IPS-NIHi7 (cell line): ENCODE measurements around the gene SPATA31C2.
"Not testable (repeated sequence)": the region's sequence is repeated elsewhere in the genome, so short reads cannot be mapped to it uniquely, and the experiment has no call there.

Source experiments
- DNase-seq: peaks from one replicate; pipeline ENCODE4 v3.0.0; 2012; ENCODE audit warnings: mixed read lengths; ENCODE audit errors: extremely low spot score

Gene SPATA31C2

DNA sequence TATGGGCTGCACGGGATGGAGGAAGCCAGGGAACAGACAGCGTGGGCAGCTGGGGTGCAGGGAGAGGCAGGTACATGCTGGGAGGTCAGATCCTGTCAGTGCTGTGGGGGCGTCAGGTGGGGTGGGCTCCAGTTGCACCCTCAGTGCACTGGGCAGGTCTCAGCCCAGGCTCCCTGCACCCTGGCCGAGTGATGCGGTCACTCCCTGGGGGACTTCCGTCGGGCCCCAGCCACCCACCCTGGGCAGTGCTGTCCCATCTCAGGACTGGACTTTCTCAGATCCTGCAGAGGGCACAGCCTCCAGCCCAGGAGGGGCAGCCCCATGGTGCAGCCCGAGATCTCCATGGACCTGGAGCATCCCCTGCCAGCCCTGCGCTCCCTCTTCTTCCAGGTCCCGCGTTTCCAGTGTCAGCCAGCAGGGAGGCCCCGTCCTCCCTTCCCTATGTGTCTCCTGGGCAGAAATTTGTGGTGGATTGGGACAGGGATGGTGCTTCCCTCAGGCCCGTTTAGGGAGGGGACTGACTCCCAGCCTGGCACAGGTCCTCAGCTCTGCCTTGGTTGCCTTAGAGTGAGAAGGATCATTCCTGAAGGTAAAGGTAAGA, 10.5 kb downstream of the SPATA31C2 start:
- not testable (repeated sequence) for DNase-seq

DNA sequence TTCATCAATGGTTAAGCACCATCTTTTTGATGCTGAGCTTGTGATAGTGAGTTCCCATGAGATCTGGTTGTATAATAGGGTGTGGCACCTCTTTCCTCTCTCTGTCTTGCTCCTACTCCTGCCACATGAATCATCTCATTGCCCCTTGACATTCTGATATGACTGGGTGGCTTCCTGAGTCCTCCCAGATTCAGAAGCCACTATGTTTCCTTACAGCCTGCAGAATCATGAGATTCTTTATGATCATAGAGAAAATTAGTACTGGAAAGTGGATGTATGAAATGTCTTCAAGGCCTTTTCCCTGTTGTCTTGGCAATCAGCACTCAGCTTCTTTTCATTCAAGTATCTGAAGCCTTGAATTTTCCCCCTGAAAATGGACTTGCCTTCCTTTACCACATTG, 14.9 kb downstream of the SPATA31C2 start:
- DNase-seq = not testable (repeated sequence)

DNA sequence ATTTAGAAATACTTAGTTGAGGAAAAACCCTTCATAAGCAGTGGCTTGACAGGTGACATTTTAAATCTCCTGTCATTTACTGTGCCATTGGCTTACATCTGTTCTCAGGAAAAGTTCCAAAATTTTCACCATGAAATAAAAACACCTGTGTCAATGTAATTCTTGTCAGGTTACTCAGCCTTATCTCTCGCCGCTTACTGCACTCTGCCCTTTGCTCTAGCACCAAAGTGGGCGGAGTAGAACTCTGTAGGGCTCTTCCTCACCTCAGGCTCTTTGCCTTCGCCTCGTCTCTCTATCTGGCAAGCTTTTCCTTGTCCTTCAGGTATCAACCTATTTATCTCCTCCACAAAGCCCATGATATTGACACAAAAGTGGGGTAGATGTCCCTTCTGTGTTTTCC, 20.2 kb downstream of the SPATA31C2 start:
- not testable (repeated sequence) for DNase-seq

DNA sequence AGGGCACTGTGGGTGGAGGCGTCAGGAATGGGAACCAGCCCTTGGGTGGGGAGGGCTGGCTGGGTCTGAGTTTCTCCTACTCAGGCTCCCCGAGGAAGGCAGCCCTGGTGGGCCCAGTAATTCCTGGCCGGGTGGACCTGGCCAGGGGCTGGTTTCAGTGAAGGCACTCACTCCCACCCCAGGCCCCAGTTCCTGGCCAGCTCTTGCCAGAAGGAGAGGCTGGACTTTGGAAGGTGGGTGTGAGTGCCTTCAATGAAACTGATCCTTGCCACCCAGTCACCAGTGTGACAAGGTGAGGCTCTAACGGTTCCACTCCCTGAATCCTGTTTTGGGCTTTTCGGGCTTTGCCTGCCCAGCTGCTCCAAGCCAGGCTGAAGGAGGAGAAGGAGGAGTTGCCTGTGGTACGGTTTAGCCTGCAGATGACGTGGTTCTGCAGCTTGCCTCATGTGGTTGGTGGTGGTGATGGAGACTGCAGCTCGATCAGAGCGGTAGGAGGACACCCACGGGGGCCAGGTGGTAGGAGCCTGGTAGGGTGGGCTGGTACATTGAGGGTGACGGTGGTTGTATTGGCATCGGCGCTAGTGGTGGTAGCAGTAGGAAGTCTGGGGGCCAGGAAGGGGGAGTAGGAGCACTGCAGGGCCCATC, 23.2 kb downstream of the SPATA31C2 start:
- not testable (repeated sequence) for DNase-seq

DNA sequence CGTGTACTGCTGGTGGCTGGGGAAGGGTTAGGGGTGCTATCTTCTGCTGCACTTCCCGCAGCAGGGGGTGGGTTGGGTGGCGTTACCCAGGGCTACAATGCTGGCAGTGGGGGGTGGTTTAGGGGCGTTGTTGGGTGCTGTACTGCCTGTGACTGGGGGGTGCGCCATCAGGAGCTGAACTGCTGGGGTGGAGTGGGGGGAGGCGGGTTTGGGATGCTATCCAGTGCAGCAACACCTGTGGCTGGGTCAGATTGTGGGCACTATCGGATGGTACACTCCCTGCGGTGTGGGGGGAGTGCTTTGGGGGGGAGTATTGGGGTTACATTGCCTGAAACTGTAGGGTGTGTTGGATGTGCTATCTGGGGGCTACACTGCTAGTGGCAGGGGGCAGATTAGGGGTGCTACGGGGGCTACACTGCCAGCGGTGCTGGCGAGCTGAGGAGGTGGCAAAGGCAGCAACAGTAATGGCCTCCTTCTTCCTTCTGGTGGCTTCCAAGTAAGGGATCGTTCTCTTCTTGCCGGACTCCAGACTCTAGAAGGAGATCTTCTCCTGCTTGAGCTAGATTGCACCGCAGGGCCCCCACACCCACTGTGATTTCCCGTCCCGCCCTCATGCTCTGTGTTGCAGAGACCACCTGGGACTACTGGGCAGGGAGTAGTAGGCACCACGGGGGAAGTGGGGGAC, 23.9 kb downstream of the SPATA31C2 start:
- not testable (repeated sequence) for DNase-seq

DNA sequence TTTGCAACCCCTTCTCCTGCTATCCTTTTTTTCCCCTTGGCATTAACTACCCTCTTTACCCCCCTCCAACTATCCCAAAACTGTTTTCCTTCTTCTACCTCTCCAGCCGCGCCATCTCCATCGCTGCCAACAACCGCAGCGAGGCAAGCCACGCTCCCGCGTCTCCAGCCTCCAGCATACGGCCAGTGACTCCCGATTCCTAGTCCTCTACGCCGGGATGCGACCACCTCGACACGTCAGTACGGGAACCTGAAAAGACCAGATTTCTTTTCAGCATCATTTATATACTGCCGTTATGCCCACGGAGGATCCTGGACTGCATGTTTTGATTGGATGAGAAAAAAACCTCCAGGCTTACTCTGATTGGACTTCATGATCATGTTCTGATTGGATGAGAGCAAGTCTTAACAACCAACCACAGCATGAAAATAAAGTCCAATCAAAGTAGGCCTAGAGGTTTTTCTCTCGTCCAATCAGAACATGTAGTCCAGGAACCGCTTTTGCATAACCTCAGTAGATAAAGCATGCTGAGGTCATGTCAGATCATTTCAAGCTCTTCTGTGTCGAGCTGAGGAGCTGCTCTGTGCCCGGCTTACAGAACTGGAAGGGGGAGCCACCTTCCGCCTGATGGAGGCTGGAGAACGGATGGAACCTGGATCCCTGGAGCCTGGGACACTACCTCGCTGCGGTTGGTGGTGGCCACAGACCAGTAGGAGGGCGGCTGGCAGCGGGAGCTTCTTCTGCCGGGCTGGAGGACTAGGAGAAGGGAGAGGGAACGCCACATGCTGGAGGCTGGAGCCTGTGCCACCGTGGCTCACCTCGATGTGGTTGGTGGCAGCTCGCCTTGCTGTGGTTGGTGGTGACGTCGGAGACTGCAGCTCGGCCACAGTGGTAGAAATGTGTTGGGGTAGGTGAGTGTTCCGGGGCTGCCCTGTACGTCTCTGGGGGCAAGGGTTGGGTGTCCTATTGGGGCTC, 24.8 kb downstream of the SPATA31C2 start:
- not testable (repeated sequence) for DNase-seq

DNA sequence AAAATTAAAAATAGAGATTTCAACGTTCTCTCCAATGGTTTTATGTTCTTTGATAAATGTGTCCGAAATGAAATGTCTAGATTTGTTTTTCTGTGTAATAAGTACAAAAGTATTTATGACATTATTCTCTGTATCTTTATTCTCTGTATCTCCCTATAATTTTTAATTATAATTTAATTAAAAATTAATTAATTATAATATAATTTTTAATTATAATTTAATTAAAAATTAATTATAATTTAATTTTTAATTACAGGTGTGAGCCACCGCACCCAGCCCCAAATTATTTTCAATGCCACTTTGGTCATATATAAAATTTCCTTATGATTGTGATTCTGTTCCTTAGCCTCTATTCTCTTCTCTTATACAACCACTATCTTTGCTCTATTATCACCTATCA, 28.2 kb downstream of the SPATA31C2 start:
- no peak for DNase-seq

DNA sequence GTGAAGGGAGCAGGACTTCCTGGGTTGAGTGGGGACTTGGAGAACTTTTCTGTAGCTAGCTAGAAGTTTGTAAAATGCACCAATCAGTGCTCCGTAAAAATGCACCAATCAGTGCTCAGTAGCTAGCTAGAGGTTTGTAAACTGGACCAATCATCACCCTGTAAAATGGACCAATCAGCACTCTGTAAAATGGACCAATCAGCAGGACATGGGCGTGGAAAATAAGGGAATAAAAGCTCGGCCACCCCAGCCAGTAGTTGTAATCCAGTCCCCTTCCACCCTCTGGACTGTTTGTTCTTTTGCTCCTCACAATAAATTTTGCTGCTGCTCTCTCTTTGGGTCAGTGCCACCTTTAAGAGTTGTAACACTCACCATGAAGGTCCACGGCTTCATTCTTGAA, 29.5 kb downstream of the SPATA31C2 start:
- no peak for DNase-seq

DNA sequence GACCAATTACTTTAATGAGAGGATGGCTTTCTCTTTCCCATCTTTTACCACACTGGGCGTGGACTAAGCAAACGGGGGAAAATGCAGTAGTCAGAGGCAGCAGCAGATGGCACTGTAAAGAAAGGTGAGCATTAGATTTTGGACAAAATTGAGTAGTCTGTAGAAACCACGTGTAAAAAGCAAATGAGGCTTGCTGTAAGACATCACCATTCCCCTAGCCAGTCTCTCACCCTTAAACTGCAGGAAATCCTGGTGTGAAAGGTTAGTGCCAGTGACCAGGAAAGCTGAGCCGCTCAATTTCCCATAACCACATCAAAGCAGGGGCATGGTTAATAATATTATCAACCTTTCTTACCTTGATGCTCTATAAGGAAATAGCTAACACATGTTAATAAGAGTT, 31.8 kb downstream of the SPATA31C2 start:
- peak; percentile 24 for DNase-seq

DNA sequence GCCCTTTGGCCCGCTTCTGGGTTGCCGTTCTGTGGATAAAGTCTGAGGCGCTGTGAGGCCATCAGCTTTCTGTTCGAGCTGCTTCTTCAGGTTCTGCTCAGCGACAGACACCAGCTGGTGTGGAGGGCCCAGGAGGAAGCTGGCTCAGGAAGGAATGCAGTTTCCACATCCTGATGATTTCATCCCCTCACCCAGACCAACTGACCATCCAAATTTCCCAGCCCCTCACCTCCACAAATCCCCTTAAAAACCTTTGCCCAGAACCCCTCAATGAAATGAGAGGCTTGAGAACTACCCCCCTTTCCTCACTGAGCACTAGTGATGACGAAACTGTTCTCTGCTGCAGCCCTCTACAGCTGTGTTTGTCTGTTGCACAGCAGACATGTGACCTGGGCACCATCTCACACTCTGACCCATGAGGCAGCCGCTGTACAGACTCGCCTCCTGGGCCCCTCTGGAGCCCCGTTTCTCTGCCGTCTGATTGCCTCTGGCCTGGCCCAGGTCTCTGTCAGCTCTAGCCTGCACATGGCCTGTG, 45.4 kb downstream of the SPATA31C2 start:
- no peak for DNase-seq

DNA sequence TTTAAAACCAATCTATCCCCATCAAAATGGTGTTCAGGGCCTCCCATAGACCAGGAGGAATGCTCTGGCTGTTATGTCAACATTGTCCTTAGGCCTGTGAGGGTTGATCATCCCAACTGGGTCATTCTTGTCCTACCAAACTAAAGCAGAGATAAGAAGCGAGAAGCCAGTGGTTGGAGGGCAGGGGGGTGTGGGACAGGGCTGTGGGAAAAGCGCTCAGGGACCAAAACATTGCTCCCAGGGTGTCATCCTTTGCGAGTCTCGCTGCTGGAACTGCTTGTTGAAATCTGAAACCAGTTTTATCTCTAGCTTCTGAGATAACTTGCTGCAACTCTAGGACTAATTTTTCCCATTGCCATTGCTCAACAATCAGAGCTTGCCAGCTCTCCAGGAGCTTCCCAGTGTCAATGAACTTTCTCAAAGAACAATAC, 48.1 kb downstream of the SPATA31C2 start:
- peak; percentile 31 for DNase-seq

DNA sequence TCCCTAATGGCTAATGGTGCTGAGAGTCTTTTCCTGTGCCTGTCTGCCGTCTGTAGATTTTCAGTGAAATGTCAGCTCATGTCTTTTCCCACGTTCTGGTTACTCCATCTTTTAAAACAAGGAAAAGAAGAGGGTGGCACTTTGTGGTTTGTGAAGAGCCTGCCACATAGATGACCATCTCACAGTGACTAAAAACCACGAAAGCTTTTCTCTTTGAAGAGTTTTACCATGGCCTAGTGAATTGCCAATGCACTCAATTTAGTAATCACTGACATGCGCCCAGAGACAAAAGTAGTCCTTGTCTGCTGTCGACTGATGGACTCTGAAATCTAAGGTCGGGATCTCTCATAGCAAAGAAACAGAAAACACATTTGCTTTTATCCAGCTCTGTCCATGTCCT, 50.4 kb downstream of the SPATA31C2 start:
- DNase-seq = no peak

DNA sequence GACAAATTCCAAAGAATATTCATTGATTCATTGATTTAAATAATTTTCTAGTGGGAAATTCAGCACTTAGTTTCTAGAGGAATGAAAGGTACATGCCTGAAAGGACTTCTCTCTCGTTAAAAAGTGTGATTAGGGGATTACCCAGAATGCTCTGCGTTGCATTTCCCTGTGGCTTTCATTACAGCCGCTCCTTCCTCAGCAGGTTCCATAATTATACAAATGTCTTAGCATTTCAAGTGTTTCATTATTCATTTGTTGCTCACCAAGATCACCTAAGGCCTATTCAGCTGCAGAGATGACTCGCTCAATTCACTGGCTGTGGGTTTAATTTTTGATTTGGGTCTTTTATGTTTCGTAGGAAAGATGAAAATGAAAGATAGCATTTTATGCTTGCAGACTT, 52.8 kb downstream of the SPATA31C2 start:
- DNase-seq = no peak

DNA sequence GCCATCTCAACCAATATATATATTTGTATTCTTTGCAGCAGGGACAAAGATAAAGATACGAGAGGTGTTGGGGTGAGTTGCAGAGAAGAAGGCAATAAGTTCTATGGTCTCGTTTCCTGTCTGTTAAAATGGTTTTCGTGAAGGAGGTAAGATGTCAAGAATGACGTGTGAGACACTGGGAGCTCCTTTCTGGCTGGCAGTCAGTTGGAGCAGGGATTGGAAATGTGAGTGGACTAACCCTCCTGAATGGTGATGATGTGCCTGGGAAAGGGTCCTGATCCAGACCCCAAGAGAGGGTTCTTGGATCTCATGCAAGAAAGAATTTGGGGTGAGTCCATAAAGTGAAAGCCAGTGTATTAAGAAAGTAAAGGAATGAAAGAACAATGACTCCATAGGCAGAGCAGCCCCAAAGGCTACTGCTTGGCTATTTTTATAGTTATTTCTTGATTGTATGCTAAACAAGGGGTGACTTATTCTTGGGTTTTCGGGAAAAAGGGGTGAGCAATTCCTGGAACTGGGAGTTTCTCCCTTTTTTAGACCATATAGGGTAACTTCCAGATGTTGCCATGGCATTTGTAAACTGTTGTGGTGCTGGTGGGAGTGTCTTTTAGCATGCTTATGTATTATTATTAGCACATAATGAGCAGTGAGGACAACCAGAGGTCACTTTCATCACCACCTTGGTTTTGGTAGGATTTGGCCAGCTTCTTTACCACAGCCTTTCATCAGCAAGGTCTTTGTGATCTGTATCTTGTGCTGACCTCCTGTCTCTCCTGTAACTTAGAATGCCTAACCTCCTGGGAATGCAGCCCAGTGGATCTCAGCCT, 53.7 kb downstream of the SPATA31C2 start:
- no peak for DNase-seq
